H1 (cell line): ENCODE measurements around the gene TNFRSF8. TPM values are rescaled to one million over a fixed set of nuclear protein-coding genes. Genes with fewer than 3 reads are reported as not detected.

Experiments used
- CTCF ChIA-PET: fragments of 300-600 bp; sonication (Branson Sonifier 250); formaldehyde crosslinking; loops from one replicate; lab custom pipeline; 2021; ENCODE audit not compliant: partially characterized antibody; lab: Charles Lee
- POLR2A ChIA-PET: fragments of 300-600 bp; sonication (Branson Sonifier 250); formaldehyde crosslinking; loops from one replicate; lab custom pipeline; 2021; ENCODE audit warnings: inconsistent platforms; ENCODE audit not compliant: partially characterized antibody; lab: Charles Lee
- DNase-seq, 2 experiments: peaks; one replicate each; pipeline versions ENCODE4 v3.0.0 to v3.0.0-alpha.2; 2010 to 2022; ENCODE audit warnings: low spot score in 2 of 2, low read depth in 1 of 2, mixed read lengths in 1 of 2
- FAIRE-seq: peaks from 2 replicates; lab custom pipeline; 2011; peaks lifted over from hg19 to GRCh38; lab: Jason Lieb, UNC
- H2AFZ ChIP-seq: 2 replicates; pipeline ENCODE4 v1.8.1; 2012; ENCODE audit warnings: low read length, inconsistent platforms
- H2AK5ac ChIP-seq: 2 replicates; pipeline ENCODE4 v1.6.1; 2013; ENCODE audit warnings: low read depth, low read length
- H2BK120ac ChIP-seq: replicated peaks from 2 replicates; pipeline ENCODE3; 2013; ENCODE audit warnings: low read depth, low read length, inconsistent platforms
- H2BK12ac ChIP-seq: 2 replicates; pipeline ENCODE4 v1.6.1; 2013; ENCODE audit warnings: low read depth, low read length
- H2BK15ac ChIP-seq: 2 replicates; pipeline ENCODE4 v1.6.1; 2013; ENCODE audit warnings: low read length
- H2BK20ac ChIP-seq: 2 replicates; pipeline ENCODE4 v1.6.1; 2013; ENCODE audit warnings: low read length
- H2BK5ac ChIP-seq: 2 replicates; pipeline ENCODE4 v1.6.1; 2013; ENCODE audit warnings: low read depth, low read length
- H3K14ac ChIP-seq: 2 replicates; pipeline ENCODE4 v1.6.1; 2013; ENCODE audit warnings: inconsistent platforms; ENCODE audit not compliant: insufficient read length
- H3K18ac ChIP-seq: 2 replicates; pipeline ENCODE4 v1.6.1; 2013; ENCODE audit warnings: low read length; ENCODE audit errors: extremely low read depth
- H3K23ac ChIP-seq: 2 replicates; pipeline ENCODE4 v1.6.1; 2013; ENCODE audit warnings: inconsistent platforms; ENCODE audit not compliant: insufficient read length
- H3K23me2 ChIP-seq: 2 replicates; pipeline ENCODE4 v1.6.1; 2013; ENCODE audit warnings: low read depth, low read length
- H3K27ac ChIP-seq: 2 replicates; pipeline ENCODE4 v1.6.1; 2011; ENCODE audit warnings: low read depth, low read length, inconsistent platforms
- H3K27me3 ChIP-seq, 4 experiments: replicated peaks in 1 of 4; 1 replicate in 1 of 4; 2 replicates in 3 of 4; pipeline versions ENCODE4 v1.6.1 to v1.8.1; 2011 to 2013; ENCODE audit warnings: low read length in 3 of 4, mild to moderate bottlenecking in 3 of 4, inconsistent platforms in 2 of 4, mixed read lengths in 2 of 4, moderate library complexity in 1 of 4; ENCODE audit not compliant: control insufficient read depth in 3 of 4, insufficient read depth in 3 of 4; ENCODE audit errors: extremely low read depth in 1 of 4
- H3K36me3 ChIP-seq, 4 experiments: 2 replicates each; pipeline versions ENCODE4 v1.6.1 to v1.8.1; 2011 to 2013; ENCODE audit warnings: mild to moderate bottlenecking in 4 of 4, low read length in 3 of 4, moderate library complexity in 2 of 4, control low read depth in 1 of 4, inconsistent platforms in 1 of 4; ENCODE audit not compliant: insufficient read depth in 4 of 4, control insufficient read depth in 2 of 4
- H3K4ac ChIP-seq: replicated peaks from 2 replicates; pipeline ENCODE3; 2013; ENCODE audit warnings: low read length, low read depth, mixed read lengths, inconsistent platforms; ENCODE audit not compliant: insufficient read length
- H3K4me1 ChIP-seq, 4 experiments: replicated peaks in 1 of 4; 1 replicate in 1 of 4; 2 replicates in 3 of 4; pipeline versions ENCODE4 v1.6.1 to v1.8.1; 2011 to 2013; ENCODE audit warnings: low read length in 3 of 4, inconsistent platforms in 2 of 4, mixed read lengths in 1 of 4; ENCODE audit not compliant: insufficient read depth in 4 of 4, control insufficient read depth in 3 of 4
- H3K4me2 ChIP-seq, 2 experiments: 2 replicates each; pipeline versions ENCODE4 v1.6.1 to v1.8.1; 2011 to 2013; ENCODE audit warnings: low read depth in 2 of 2, low read length in 2 of 2, control low read depth in 1 of 2, inconsistent platforms in 1 of 2, mild to moderate bottlenecking in 1 of 2; ENCODE audit not compliant: insufficient read depth in 1 of 2
- H3K4me3 ChIP-seq, 4 experiments: fragments of 200-600, 300-600 bp in 1 of 4; sonication (generic), shearing (Covaris generic), sonication (Bioruptor Twin) in 1 of 4; 2 replicates each; pipeline versions ENCODE4 v1.5.1 to v1.8.1; 2011 to 2016; ENCODE audit warnings: low read length in 4 of 4, low read depth in 3 of 4, control low read depth in 2 of 4, inconsistent platforms in 2 of 4, mild to moderate bottlenecking in 2 of 4, mixed read lengths in 1 of 4, moderate library complexity in 1 of 4; ENCODE audit not compliant: insufficient read depth in 2 of 4; ENCODE audit errors: extremely low read depth in 1 of 4
- H3K56ac ChIP-seq: replicated peaks from 2 replicates; pipeline ENCODE3; 2013; ENCODE audit warnings: low read depth, mild to moderate bottlenecking, mixed read lengths, low read length, inconsistent platforms; ENCODE audit not compliant: insufficient read length
- H3K79me1 ChIP-seq: 2 replicates; pipeline ENCODE4 v1.6.1; 2013; ENCODE audit warnings: low read depth, low read length, control low read depth
- H3K79me2 ChIP-seq, 2 experiments: 2 replicates each; pipeline versions ENCODE4 v1.6.1 to v1.8.1; 2012 to 2013; ENCODE audit warnings: low read length in 2 of 2, mild to moderate bottlenecking in 2 of 2, inconsistent platforms in 1 of 2; ENCODE audit not compliant: insufficient read depth in 2 of 2, control insufficient read depth in 1 of 2
- H3K9ac ChIP-seq, 4 experiments: replicated peaks in 1 of 4; 1 replicate in 1 of 4; 2 replicates in 3 of 4; pipeline versions ENCODE4 v1.6.1 to v1.8.1; 2011 to 2013; ENCODE audit warnings: low read depth in 3 of 4, low read length in 3 of 4, control low read depth in 2 of 4, mild to moderate bottlenecking in 2 of 4, moderate library complexity in 2 of 4, inconsistent platforms in 1 of 4; ENCODE audit errors: extremely low read depth in 1 of 4
- H3K9me3 ChIP-seq, 2 experiments: 2 replicates each; pipeline versions ENCODE4 v1.6.1 to v1.8.1; 2012 to 2013; ENCODE audit warnings: mild to moderate bottlenecking in 2 of 2, moderate library complexity in 2 of 2, control low read depth in 1 of 2, inconsistent platforms in 1 of 2, low read depth in 1 of 2, low read length in 1 of 2, mixed read lengths in 1 of 2; ENCODE audit not compliant: insufficient read depth in 2 of 2
- H4K20me1 ChIP-seq, 2 experiments: replicated peaks in 1 of 2; 2 replicates each; pipeline versions ENCODE3 to v1.8.1; 2011 to 2013; ENCODE audit warnings: inconsistent platforms in 2 of 2, low read length in 2 of 2, mild to moderate bottlenecking in 1 of 2; ENCODE audit not compliant: insufficient read depth in 2 of 2, control insufficient read depth in 1 of 2
- H4K5ac ChIP-seq: 2 replicates; pipeline ENCODE4 v1.6.1; 2013; ENCODE audit warnings: low read length, low read depth, mixed read lengths, inconsistent platforms; ENCODE audit not compliant: insufficient read length
- H4K8ac ChIP-seq: 2 replicates; pipeline ENCODE4 v1.8.0; 2013; ENCODE audit warnings: mild to moderate bottlenecking, moderate library complexity, low read length, inconsistent platforms; ENCODE audit not compliant: insufficient read depth; ENCODE audit errors: extremely low read depth
- H4K91ac ChIP-seq: replicated peaks from 2 replicates; pipeline ENCODE3; 2013; ENCODE audit warnings: low read length, mixed read lengths, inconsistent platforms; ENCODE audit not compliant: insufficient read length
- RNF2 ChIP-seq: fragments of 200-900, 300-1000 bp; sonication (generic); IDR thresholded peaks from 2 replicates; pipeline ENCODE4 v1.7.1; 2016; ENCODE audit warnings: borderline replicate concordance, low read depth, mild to moderate bottlenecking, antibody characterized with exemption, low read length; ENCODE audit not compliant: poor library complexity, severe bottlenecking; ENCODE audit errors: missing control alignments
- SIN3A ChIP-seq, 2 experiments: IDR thresholded peaks in 1 of 2; conservative IDR thresholded peaks in 1 of 2; 2 replicates each; pipeline ENCODE4 v1.6.1; 2011 to 2012; ENCODE audit warnings: low read length in 2 of 2, improper control_type of control experiment in 1 of 2, low read depth in 1 of 2, mild to moderate bottlenecking in 1 of 2
- WGBS, 2 experiments: shearing (Covaris generic) in 1 of 2; methylation state at CpG; one replicate each; pipeline versions ENCODE4 v1.1.6 to v1.1.7; 2013 to 2015; ENCODE audit warnings: low lambda C conversion rate in 2 of 2, mixed read lengths in 2 of 2, inconsistent platforms in 1 of 2, low coverage in 1 of 2, missing lambda C conversion rate in 1 of 2; ENCODE audit not compliant: insufficient replicate concordance in 2 of 2, insufficient coverage in 1 of 2, insufficient read length in 1 of 2; ENCODE audit errors: extremely low coverage in 1 of 2, missing lambda C conversion rate in 1 of 2; 5-methylcytosine and 5-hydroxymethylcytosine counted together
- polyA plus RNA-seq, 7 experiments: library from polyadenylated mRNA; depleted of rRNA in 3 of 7; stranded (reverse) in 5 of 7; unstranded in 2 of 7; fragments of >200 nt in 5 of 7; fragments of 200-250 nt in 2 of 7; gene quantifications; 1 replicate in 5 of 7; 2 replicates in 1 of 7; 4 replicates in 1 of 7; pipeline versions ENCODE4 v1.2.1 to v1.2.3, GENCODE V29; 2011 to 2013; ENCODE audit warnings: missing spikeins in 2 of 7, mixed read lengths in 2 of 7
- total RNA-seq: library from RNA; stranded (reverse); fragmentation: NEBNext Ultra II Directional; extraction: Animal tissue kit (Norgen Biotek cat#: 25700); gene quantifications from 2 replicates; pipeline ENCODE4 v1.2.1, GENCODE V29; 2021

TNFRSF8 gene
- total and polyA plus RNA-seq, 2 of the 8 experiments (the other 6 are each of a cell fraction or from before 2014, with no cell fraction given), result 23.2 to 32.7 TPM

- H3K4ac ChIP-seq, result no peak overlapping the region
- DNase-seq, result no peak
- H3K23me2 ChIP-seq, result no peaks in the 10 kb centered on the region
- H4K5ac ChIP-seq, result no peak overlapping the region
- H3K56ac ChIP-seq, result no peak overlapping the region
- no peak overlapping the region for H3K4me2 ChIP-seq
- no peaks in the 10 kb centered on the region for H4K20me1 ChIP-seq
- no peak overlapping the region for H2BK120ac ChIP-seq
- no peak overlapping the region; the same call in 1 of the 2 replicates for H2BK5ac ChIP-seq
- H3K14ac ChIP-seq, result no peak overlapping the region
- ChIA-PET POLR2A (interaction anchor here (1.5 kb wide), 1 partner anchor 10 kb away, joined by 8 read pairs; no protein-coding TSS in a partner anchor), CTCF (interaction anchor here (0.8 to 5.0 kb wide), 7 partner anchors 9 to 55 kb away, joined by 3 to 29 read pairs (median 5); no protein-coding TSS in a partner anchor)
- no peaks in the 10 kb centered on the region for H3K9me3 ChIP-seq
- H4K8ac ChIP-seq, result no peak overlapping the region
- H2AK5ac ChIP-seq, result no peak overlapping the region
- no peaks in the 10 kb centered on the region for H3K79me1 ChIP-seq
- no peaks in the 10 kb centered on the region for H3K79me2 ChIP-seq
- H3K18ac ChIP-seq, result no peak overlapping the region; the same call in 1 of the 2 replicates
- no peak overlapping the region for H3K27ac ChIP-seq
- no peak overlapping the region for H2BK20ac ChIP-seq
- H4K91ac ChIP-seq, result peak overlapping the region; percentile 91
- no peaks in the 10 kb centered on the region for H3K36me3 ChIP-seq
- no peak overlapping the region for H2BK12ac ChIP-seq
- no peak for FAIRE-seq
- no peak overlapping the region for H2BK15ac ChIP-seq
- no peak overlapping the region for H3K23ac ChIP-seq
- H3K4me3 ChIP-seq, result no peak overlapping the region
- H3K9ac ChIP-seq, result 0 out of 7 replicates have a peak overlapping the region, but pooled peaks of 1 of the 4 experiments have one; percentile 27
- H3K27me3 ChIP-seq, result no peaks in the 10 kb centered on the region
- 86% methylated on average over 17 of the region's 17 CpGs; no CpG with 5 or more reads in 1 of the 2 experiments for WGBS, 2 experiments
- H3K4me1 ChIP-seq, result peaks cover 0 to 20% (median 2%) of the 10 kb centered on the region in 4 experiments; a peak in 3 of 7 replicates
- H2AFZ ChIP-seq, result no peak overlapping the region
- TF ChIP-seq SIN3A (conservative IDR thresholded peaks at IDR 0.05 in 1 of 2, IDR thresholded peaks at IDR 0.05 in 1 of 2; ENCODE audit: low read depth in 1 of 2, low read length in 2 of 2) (0 out of 4 replicates have a peak, but pooled peaks of 1 of the 2 experiments have one; percentile 0), RNF2 (no peak)
Observed at GRCh38 chr1:12179111-12179519, 116.0 kb downstream of the TNFRSF8 start.
